Pancreas (tissue), 10 donors: ENCODE results near the gene ADIPOR2. TPM values are rescaled to one million over a fixed set of nuclear protein-coding genes. Genes with fewer than 3 reads are reported as not detected.

Experiments
- ATAC-seq, 4 donors: fragments of 200-7000 bp; cut with Tn5 transposase; one replicate each; pipeline versions ENCODE4 v1.8.0 to v1.9.1; 2020; ENCODE audit warnings: mild to moderate bottlenecking in 4 of 4, moderate library complexity in 4 of 4
- DNase-seq, 6 donors: peaks; one replicate each; pipeline ENCODE4 v3.0.0-alpha.2; 2020
- FAIRE-seq: peaks from 2 replicates; lab custom pipeline; 2012; peaks lifted over from hg19 to GRCh38; lab: Jason Lieb, UNC
- H3K27ac ChIP-seq, 4 donors: fragments of 200-600 bp; sonication (generic); 1 replicate in 3 of 4; 2 replicates in 1 of 4; pipeline versions ENCODE4 v1.5.0 to v1.8.0; 2020
- H3K27me3 ChIP-seq, 4 donors: fragments of 200-600 bp; one replicate each; pipeline ENCODE4 v1.8.0; 2021
- H3K36me3 ChIP-seq, 3 donors: fragments of 200-600 bp; sonication (generic) in 1 of 3; one replicate each; pipeline versions ENCODE4 v1.5.0 to v1.8.0; 2020 to 2021
- H3K4me1 ChIP-seq, 3 donors: fragments of 200-600 bp; one replicate each; pipeline ENCODE4 v1.8.0; 2021
- H3K4me3 ChIP-seq, 4 donors: fragments of 200-600 bp; sonication (generic) in 2 of 4; one replicate each; pipeline versions ENCODE4 v1.5.0 to v1.8.0; 2020 to 2021
- H3K9me3 ChIP-seq, 4 donors: fragments of 200-600 bp; one replicate each; pipeline ENCODE4 v1.8.0; 2021
- WGBS, 2 donors: extraction: QIAGEN DNeasy Blood & Tissue Kit; methylation state at CpG; one replicate each; pipeline ENCODE4 v1.1.7; 2013; 5-methylcytosine and 5-hydroxymethylcytosine counted together
- intact Hi-C, 3 donors: fragments of 100-400 bp; cut with DNase I; formaldehyde crosslinking; loops; one replicate each; pipeline versions ENCODE4 v1.11.1 to v1.14.2; 2022
- polyA plus RNA-seq, 2 donors: library from polyadenylated mRNA; stranded (reverse); fragments of 200-250 nt; gene quantifications; one replicate each; pipeline ENCODE4 v1.2.3, GENCODE V29; 2013
- total RNA-seq, 6 donors: library from RNA; stranded (reverse); fragmentation: NEBNext Ultra II Directional in 4 of 6; extraction: Animal tissue kit (Norgen Biotek cat#: 25700) in 4 of 6; gene quantifications; one replicate each; pipeline versions ENCODE4 v1.2.1 to v1.2.4, GENCODE V29; 2021 to 2023
- TF ChIP-seq, protein P1 (sequence below), 4 donors: fragments of 200-600 bp; sonication (generic) in 3 of 4; IDR thresholded peaks; one replicate each; pipeline versions ENCODE4 v1.5.0 to v1.8.0; 2021; ENCODE audit warnings: antibody characterized with exemption in 4 of 4
- donor health status: healthy with polysubstance abuse.
- donor health status: DM: no; HTN: no; CAD: no; lungs with moderate emphysema.
- donor health status: DM: no; HTN: no; CAD: no.
- donor health status: control.
- donor health status: control.
- donor health status: Bipolar disorder and iron deficiency.
- donor health status: DM: yes; HTN: yes; CAD: no.
- donor health status: DM: no; HTN: no; CAD: no.
- donor health status: DM: no; HTN: no; CAD: no.
- donor health status: DM: yes; HTN: yes; CAD: no.

Gene ADIPOR2
- total and polyA plus RNA-seq, 8 donors: 10.4 to 27.5 (median 22.1) TPM

DNA sequence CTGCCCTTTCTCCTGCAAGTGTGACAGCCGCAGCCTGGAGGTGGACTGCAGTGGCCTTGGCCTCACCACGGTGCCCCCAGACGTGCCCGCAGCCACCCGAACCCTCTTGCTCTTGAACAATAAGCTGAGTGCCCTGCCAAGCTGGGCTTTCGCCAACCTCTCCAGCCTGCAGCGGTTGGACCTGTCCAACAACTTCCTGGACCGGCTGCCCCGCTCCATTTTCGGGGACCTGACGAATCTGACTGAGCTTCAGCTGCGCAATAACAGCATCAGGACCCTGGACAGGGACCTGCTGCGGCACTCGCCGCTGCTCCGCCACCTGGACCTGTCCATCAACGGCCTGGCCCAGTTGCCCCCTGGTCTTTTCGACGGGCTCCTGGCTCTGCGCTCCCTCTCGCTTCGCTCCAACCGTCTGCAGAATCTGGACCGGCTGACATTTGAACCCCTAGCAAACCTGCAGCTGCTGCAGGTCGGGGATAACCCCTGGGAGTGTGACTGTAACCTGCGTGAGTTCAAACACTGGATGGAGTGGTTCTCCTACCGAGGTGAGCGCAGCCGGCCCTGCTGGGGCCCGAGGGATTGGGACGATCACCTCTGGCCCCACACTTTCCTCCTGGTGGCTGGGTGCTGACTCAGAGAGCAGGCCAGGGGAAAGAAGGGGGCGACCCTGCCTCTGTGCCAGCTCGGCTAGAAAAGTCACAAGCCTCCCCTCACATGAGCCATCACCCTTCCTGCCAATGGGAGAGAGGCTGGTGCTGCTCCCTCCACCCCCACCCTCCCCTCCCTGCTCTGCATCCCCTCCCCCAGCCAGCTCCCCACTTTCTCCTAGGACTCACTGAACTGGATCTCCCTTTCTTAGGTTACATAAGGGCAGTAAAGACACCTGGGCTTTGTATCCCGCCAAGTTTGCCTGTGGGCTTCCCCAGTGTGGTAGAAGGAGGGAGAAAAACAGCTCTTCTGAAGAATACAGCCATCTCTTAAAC lies 140.4 kb downstream of the ADIPOR2 start:
- Histone ChIP-seq H3K36me3 (no peaks in the 10 kb centered on the region), H3K4me1 (peaks cover 0 to 6% (median 0%) of the 10 kb centered on the region in 3 donors), H3K27ac (no peak overlapping the region), H3K27me3 (no peaks in the 10 kb centered on the region), H3K9me3 (no peaks in the 10 kb centered on the region), H3K4me3 (no peak overlapping the region)
- TF ChIP-seq, protein P1, sequence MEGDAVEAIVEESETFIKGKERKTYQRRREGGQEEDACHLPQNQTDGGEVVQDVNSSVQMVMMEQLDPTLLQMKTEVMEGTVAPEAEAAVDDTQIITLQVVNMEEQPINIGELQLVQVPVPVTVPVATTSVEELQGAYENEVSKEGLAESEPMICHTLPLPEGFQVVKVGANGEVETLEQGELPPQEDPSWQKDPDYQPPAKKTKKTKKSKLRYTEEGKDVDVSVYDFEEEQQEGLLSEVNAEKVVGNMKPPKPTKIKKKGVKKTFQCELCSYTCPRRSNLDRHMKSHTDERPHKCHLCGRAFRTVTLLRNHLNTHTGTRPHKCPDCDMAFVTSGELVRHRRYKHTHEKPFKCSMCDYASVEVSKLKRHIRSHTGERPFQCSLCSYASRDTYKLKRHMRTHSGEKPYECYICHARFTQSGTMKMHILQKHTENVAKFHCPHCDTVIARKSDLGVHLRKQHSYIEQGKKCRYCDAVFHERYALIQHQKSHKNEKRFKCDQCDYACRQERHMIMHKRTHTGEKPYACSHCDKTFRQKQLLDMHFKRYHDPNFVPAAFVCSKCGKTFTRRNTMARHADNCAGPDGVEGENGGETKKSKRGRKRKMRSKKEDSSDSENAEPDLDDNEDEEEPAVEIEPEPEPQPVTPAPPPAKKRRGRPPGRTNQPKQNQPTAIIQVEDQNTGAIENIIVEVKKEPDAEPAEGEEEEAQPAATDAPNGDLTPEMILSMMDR (IDR thresholded peaks at IDR 0.05): no peak
- DNase-seq (peak; percentile 88 to 97 (median 92)), FAIRE-seq (no peak), ATAC-seq (peak; percentile 95 to 98 (median 98))
- WGBS, 2 donors: 7 to 8% methylated on average over 32 to 34 of the region's 34 CpGs
- intact Hi-C loops: no loop called here

DNA sequence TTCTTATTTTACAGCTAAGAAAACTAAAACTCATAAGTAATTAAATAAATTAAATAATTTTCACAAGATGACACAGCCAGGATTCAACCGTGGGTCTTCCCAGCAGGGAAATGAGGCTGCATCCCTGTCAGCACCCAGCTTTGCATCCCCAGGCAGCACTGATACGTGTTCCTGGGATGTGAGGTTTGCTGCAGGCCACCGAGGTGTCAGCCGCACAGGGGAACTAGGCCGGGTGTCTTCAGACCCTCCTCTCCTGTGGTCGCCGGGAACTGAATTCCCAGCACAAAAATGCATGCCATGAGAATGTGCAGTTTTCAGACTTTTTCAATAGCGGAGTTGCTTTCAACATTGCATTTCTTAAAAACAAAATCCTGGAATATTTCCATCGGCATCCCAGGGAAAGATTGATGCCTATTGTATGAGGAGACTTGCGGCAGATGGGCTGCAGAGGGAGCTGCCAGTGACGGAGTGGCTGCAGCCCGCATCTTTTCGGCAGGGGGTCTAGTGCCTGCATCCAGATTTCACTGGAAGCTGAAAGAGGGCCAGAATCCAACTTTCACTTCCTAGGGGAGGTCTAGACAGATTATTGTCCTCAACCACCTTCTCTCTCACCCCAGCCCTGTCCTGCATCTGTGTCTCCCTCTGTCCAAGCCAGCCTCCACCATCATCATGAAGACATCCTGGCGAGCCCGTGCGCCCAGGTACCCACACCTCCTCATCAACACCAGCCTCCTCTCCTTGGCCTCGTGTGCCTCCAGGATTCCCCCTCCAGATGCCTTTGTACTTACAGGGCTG lies 142.1 kb downstream of the ADIPOR2 start:
- H3K9me3 ChIP-seq: no peaks in the 10 kb centered on the region
- H3K4me3 ChIP-seq: no peak overlapping the region
- no peaks in the 10 kb centered on the region for H3K36me3 ChIP-seq
- no peak for FAIRE-seq
- H3K4me1 ChIP-seq: peaks cover 0 to 6% (median 0%) of the 10 kb centered on the region in 3 donors
- peak in 2 of 6 donors; percentile 16 to 22 for DNase-seq
- H3K27me3 ChIP-seq: no peaks in the 10 kb centered on the region
- intact Hi-C loops: no loop called here
- TF ChIP-seq, protein P1 (IDR thresholded peaks at IDR 0.05): no peak
- no peak for ATAC-seq
- WGBS, 2 donors: 62 to 71% methylated on average over 17 of the region's 17 CpGs
- H3K27ac ChIP-seq: no peak overlapping the region

DNA sequence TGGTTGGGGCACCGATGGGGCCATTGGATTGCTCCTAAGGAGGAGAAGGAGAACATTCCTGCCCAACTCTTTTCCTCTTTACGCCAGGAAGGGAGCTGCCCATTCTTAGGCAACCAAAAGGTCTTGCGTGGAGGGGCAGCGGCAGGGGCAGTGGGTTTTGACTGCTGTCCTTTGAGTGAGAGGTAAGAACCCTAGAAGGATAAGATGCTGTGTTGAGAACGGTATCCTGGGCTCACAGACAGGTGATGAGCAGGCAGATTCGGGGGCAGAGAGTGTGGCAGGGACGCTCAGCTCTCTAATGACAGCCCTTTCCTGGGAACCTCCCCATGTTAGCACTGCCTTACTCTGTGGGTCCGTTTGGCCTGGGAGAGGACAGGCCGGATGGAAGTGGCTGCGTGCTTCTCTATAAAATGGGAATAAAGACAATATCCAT lies 142.7 kb downstream of the ADIPOR2 start:
- Histone ChIP-seq H3K4me1 (peaks cover 0 to 6% (median 0%) of the 10 kb centered on the region in 3 donors), H3K4me3 (no peak overlapping the region), H3K27ac (no peak overlapping the region), H3K27me3 (no peaks in the 10 kb centered on the region), H3K36me3 (no peaks in the 10 kb centered on the region), H3K9me3 (no peaks in the 10 kb centered on the region)
- intact Hi-C loops: no loop called here
- 63 to 68% methylated on average over 10 of the region's 10 CpGs for WGBS, 2 donors
- TF ChIP-seq, protein P1 (IDR thresholded peaks at IDR 0.05): no peak
- ATAC-seq: no peak
- no peak for FAIRE-seq
- peak in 2 of 6 donors; percentile 27 for DNase-seq

DNA sequence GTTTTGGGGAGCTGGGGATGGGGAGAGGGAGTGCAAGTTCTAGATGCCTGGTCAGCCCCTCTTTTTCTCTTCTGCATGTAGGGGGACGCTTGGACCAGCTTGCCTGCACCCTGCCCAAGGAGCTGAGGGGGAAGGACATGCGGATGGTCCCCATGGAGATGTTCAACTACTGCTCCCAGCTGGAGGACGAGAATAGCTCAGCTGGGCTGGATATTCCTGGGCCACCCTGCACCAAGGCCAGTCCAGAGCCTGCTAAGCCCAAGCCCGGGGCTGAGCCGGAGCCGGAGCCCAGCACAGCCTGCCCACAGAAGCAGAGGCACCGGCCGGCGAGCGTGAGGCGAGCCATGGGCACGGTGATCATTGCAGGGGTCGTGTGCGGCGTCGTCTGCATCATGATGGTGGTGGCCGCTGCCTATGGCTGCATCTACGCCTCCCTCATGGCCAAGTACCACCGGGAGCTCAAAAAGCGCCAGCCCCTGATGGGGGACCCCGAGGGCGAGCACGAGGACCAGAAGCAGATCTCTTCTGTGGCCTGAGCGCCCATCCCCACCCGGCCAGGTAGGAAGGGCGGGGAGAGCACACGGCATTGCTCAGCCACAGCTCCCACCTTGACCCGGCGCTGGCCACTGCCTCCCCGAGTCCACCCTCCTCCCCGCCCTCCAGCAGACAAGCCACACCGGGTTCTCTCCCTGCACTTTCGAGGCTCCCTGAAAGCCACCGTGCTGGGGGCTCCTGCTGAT lies 143.5 kb downstream of the ADIPOR2 start:
- no peak overlapping the region for H3K27ac ChIP-seq
- H3K36me3 ChIP-seq: no peaks in the 10 kb centered on the region
- no peak for FAIRE-seq
- peak in 2 of 6 donors; percentile 37 to 46 for DNase-seq
- TF ChIP-seq, protein P1 (IDR thresholded peaks at IDR 0.05): no peak
- intact Hi-C loops: no loop called here
- no peak for ATAC-seq
- no peaks in the 10 kb centered on the region for H3K27me3 ChIP-seq
- no peak overlapping the region for H3K4me3 ChIP-seq
- peaks cover 0 to 6% (median 0%) of the 10 kb centered on the region in 3 donors for H3K4me1 ChIP-seq
- H3K9me3 ChIP-seq: no peaks in the 10 kb centered on the region
- 66 to 74% methylated on average over 34 of the region's 34 CpGs for WGBS, 2 donors
